Neural crest cell (in vitro differentiated cells): ENCODE results near the gene SLC39A5. TPM values are rescaled to one million over a fixed set of nuclear protein-coding genes. Genes with fewer than 3 reads are reported as not detected.

Source experiments
- DNase-seq: peaks from one replicate; pipeline ENCODE4 v3.0.0; 2021; ENCODE audit warnings: low read depth, mixed read lengths, low spot score
- H3K27ac Mint-ChIP-seq: one replicate; pipeline ENCODE4 v1.8.0; 2021; ENCODE audit warnings: mild to moderate bottlenecking, mixed read lengths; ENCODE audit not compliant: unreplicated experiment
- H3K27me3 Mint-ChIP-seq: 2 replicates; pipeline ENCODE4 v1.8.0; 2021; ENCODE audit warnings: low read depth, mild to moderate bottlenecking, mixed read lengths
- H3K36me3 Mint-ChIP-seq: 2 replicates; pipeline ENCODE4 v1.8.0; 2021; ENCODE audit warnings: low read depth, mild to moderate bottlenecking, mixed read lengths
- H3K4me1 Mint-ChIP-seq: 2 replicates; pipeline ENCODE4 v1.8.0; 2021; ENCODE audit warnings: mixed read lengths
- H3K4me3 Mint-ChIP-seq: one replicate; pipeline ENCODE4 v1.8.0; 2021; ENCODE audit warnings: mild to moderate bottlenecking, mixed read lengths
- H3K9me3 Mint-ChIP-seq: 2 replicates; pipeline ENCODE4 v1.8.0; 2021; ENCODE audit warnings: mixed read lengths
- CTCF ChIP-seq: fragments of 200-600 bp; sonication (generic); conservative IDR thresholded peaks from 2 replicates; pipeline ENCODE4 v1.5.0; 2021; ENCODE audit warnings: antibody characterized with exemption, mild to moderate bottlenecking
- total RNA-seq: library from RNA; stranded (reverse); gene quantifications from 2 replicates; pipeline ENCODE4 v1.2.1, GENCODE V29; 2021

The SLC39A5 gene
- total RNA-seq, 1 donor from 2014 or later: 0.65 TPM

GRCh38 chr12:56247923-56248322 is 18.1 kb downstream of the SLC39A5 start:
- peaks cover 13% of the 10 kb centered on the region for H3K36me3 Mint-ChIP-seq
- no peaks in the 10 kb centered on the region for H3K27me3 Mint-ChIP-seq
- TF ChIP-seq CTCF: no peak
- no peaks in the 10 kb centered on the region for H3K4me1 Mint-ChIP-seq
- H3K27ac Mint-ChIP-seq: no peak overlapping the region
- H3K4me3 Mint-ChIP-seq: no peak overlapping the region
- DNase-seq: no peak
- H3K9me3 Mint-ChIP-seq: no peaks in the 10 kb centered on the region

- Mint-ChIP-seq H3K4me1 (no peaks in the 10 kb centered on the region), H3K4me3 (peak overlapping the region; percentile 33), H3K36me3 (peaks cover 13% of the 10 kb centered on the region), H3K9me3 (no peaks in the 10 kb centered on the region), H3K27ac (no peak overlapping the region), H3K27me3 (no peaks in the 10 kb centered on the region)
- TF ChIP-seq CTCF: no peak
- no peak for DNase-seq
Measured at GRCh38 chr12:56248711-56249110, 18.9 kb downstream of the SLC39A5 start.

GRCh38 chr12:56252649-56253048 is 22.8 kb downstream of the SLC39A5 start:
- H3K36me3 Mint-ChIP-seq: peaks cover 14% of the 10 kb centered on the region
- no peak for TF ChIP-seq CTCF
- H3K9me3 Mint-ChIP-seq: no peaks in the 10 kb centered on the region
- no peak overlapping the region for H3K4me3 Mint-ChIP-seq
- no peak for DNase-seq
- H3K27ac Mint-ChIP-seq: no peak overlapping the region
- peaks cover 17% of the 10 kb centered on the region for H3K4me1 Mint-ChIP-seq
- H3K27me3 Mint-ChIP-seq: no peaks in the 10 kb centered on the region

GRCh38 chr12:56253091-56253490 is 23.2 kb downstream of the SLC39A5 start:
- Mint-ChIP-seq H3K36me3 (peaks cover 14% of the 10 kb centered on the region), H3K27me3 (no peaks in the 10 kb centered on the region), H3K9me3 (no peaks in the 10 kb centered on the region), H3K4me1 (peaks cover 17% of the 10 kb centered on the region), H3K27ac (no peak overlapping the region), H3K4me3 (peak overlapping the region; percentile 48)
- no peak for DNase-seq
- TF ChIP-seq CTCF: no peak

- Mint-ChIP-seq H3K27ac (no peak overlapping the region), H3K27me3 (no peaks in the 10 kb centered on the region), H3K4me3 (peak overlapping the region; percentile 94), H3K4me1 (peaks cover 25% of the 10 kb centered on the region), H3K36me3 (peaks cover 11% of the 10 kb centered on the region), H3K9me3 (no peaks in the 10 kb centered on the region)
- no peak for TF ChIP-seq CTCF
- no peak for DNase-seq
Measured at GRCh38 chr12:56255671-56256070, 25.8 kb downstream of the SLC39A5 start.
